HG03280 (cell line): ENCODE data around the gene KRTAP10-5.
"Not testable (repeated sequence)": the region's sequence is repeated elsewhere in the genome, so short reads cannot be mapped to it uniquely, and the experiment has no call there.

Experiments
- ATAC-seq: cut with Tn5 transposase; IDR thresholded peaks from one replicate; pipeline ENCODE4 v1.9.1; 2021; ENCODE audit warnings: mild to moderate bottlenecking, moderate library complexity; ENCODE audit not compliant: unreplicated experiment

KRTAP10-5 gene

DNA sequence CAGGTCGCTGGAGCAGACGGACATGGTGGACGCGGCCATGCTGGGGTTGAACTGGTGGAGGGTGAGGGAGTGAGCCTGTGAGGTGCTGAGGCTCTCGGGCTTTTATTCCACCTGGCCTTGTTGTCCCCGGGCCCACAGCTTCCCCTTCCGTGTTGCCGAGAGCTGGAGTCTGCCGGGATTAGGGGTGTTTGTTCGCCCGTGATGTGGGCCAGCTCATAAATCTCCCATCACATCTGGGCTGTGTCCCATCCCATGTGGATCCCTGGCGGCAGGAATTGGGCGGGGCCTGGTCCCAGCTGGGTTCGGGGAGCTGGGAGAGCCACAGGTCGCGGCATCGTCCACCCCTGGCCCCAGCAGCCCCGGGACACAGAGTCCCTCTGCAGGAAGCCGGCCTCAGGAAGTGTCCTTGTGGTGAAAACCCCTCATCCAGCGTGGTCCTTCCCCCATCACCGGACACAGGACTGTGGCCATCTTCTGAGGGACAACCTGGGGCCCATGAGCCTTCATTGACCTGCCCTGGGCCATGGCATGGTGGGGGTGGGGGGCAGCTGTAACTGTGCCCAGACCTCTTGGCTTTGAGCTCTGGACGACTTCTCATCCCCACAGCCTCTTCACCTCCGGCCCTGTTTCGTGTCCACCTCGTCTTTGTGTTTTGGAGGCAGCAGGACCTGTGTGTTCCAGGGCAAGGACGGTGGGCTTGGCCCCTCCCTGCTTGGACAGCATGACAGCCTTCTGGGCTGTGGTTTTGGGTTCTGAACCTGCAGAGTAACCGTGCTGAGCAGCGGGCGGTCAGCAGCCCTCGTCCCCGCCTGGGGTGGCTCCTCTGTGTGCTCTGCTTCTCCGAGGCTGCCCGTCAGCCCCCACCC lies 12.3 kb upstream of the KRTAP10-5 start, which contains the start of gene KRTAP10-6:
Gene KRTAP10-6, minus strand, starts transcription at position 60 of the 866 bp plus-strand sequence. Its CDS starts 21 bp downstream, at position 39.
- ATAC-seq = no peak

DNA sequence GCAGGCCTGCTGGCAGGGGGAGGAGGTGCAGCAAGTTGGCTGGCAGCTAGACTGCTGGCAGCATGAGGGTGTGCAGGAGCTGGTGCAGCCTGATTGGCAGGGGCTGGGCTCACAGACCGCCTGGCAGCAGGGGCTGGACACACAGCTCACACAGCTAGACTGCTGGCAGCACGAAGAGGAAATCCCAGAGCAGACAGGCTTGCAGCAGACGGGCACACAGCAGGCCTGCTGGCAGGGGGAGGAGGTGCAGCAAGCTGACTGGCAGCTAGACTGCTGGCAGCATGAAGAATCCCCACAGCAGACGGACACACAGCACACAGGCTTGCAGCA lies 11.4 kb upstream of the KRTAP10-5 start:
- ATAC-seq = not testable (repeated sequence)

GRCh38 chr21:44590897-44591800 lies 10.7 kb upstream of the KRTAP10-5 start:
- ATAC-seq = not testable (repeated sequence)

DNA sequence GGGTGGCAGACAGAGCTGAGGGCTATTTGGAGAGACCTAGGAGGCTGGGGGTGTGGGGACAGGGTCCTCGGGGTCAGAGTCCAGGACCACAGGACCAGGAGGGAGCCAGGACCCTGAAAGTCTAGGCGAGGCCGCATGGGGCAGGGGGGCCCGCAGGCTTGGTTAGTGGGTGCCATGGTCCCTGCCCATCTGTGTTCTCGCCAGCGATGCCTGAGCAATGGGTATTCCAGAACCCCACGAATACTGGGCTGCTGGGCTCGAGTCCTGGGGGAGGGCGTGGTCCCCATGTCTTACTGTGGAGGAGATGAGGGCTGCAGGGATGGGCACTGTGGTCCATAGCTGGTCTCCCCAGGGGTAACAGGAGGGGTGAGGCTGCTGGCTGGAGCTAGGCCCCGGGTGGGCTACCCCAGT lies 9.9 kb upstream of the KRTAP10-5 start:
- no peak for ATAC-seq

DNA sequence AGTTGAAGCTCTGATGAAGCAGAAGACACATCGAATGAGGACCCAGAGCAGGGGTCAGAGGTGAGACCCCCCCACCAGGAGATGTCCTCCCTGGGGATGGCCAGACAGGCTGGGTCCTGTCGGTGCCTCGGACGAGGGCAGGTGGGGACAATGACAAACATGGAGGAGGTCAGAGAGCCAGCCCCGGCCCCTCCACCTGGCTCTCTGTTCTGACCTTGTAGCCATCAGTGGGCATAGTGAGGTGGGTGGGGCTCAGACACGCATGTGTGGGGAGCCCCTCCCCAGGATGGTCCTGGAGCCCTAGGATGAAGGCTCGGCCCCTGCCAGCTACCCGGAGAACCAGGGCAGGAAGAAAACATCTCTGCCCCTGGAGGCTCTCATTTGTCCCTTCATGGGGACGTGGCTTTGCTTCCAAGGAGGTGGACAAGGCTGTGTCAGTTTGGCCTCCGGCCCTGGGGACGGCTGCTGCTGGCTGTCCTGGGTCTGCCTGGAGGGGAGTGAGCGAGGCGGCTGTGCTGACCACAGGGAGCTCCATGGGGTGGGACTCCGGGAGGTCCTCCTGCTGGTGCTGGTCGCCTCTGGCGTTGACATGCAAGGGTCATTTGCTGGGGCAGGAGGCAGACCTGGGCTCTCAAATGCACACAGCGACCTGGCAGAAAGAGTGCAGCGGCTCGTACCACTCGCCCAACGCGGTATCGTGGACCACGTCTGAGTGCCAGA lies 9.3 kb upstream of the KRTAP10-5 start:
- no peak for ATAC-seq

GRCh38 chr21:44589094-44589493 lies 8.7 kb upstream of the KRTAP10-5 start:
- no peak for ATAC-seq

DNA sequence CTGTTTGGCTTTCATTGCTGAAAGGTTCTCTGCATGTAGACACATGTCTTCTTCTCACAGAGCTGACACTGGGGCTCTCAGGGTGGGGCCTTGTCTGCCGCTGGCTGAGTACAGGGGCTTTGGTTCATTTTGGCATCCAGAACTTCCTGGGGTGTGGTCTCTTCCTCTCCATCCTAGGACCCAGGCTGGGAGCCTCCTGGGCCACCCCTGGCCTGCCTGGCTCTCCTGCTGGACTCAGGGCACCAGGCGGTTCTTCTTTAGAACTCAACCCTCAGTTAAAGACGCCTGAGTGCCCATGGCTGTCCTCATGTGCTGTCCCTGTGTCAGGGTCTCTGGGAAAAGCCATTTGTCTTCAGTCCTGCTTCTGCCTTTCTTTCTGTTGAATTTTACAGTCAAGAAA lies 5.5 kb upstream of the KRTAP10-5 start:
- no peak for ATAC-seq

DNA sequence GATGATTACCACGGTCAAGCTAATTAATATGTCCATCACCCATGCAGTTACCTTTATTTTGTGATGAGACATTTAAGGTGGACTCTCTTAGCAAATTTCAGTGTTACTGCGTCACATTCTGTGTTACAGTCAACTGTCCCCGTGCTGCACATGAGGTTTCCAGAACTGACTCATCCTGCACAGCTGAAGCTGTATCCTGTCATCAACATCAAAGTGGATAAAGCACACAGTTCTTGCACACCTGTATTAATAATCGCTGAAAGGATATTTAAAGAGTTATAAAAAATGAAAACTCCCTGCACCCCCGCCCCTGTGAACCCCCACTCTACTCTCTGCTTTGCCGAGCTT lies 3.4 kb upstream of the KRTAP10-5 start:
- no peak for ATAC-seq

GRCh38 chr21:44583089-44583799 lies 2.8 kb upstream of the KRTAP10-5 start:
- no peak for ATAC-seq

DNA sequence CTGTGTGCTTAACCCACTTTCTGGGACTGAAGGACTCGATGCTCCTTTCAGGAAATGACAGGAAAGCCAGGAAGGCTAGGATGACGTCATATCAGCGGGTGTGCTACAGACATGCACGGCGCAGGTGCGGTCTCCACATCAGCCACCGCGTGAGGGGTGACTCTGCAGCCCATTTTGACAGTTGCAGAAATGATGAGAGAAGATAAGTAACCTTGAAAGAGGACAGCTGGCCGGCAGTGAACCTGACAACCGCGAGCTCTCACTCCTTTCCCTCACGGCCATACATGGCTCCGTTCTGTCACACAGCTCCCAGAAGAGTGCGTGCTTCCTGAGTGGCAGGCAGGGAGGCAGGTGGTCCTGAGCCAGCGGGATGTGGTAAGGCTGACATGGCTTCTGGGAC lies 1.7 kb upstream of the KRTAP10-5 start:
- ATAC-seq = no peak

GRCh38 chr21:44581158-44581557 lies 754 bp upstream of the KRTAP10-5 start:
- ATAC-seq = no peak

DNA sequence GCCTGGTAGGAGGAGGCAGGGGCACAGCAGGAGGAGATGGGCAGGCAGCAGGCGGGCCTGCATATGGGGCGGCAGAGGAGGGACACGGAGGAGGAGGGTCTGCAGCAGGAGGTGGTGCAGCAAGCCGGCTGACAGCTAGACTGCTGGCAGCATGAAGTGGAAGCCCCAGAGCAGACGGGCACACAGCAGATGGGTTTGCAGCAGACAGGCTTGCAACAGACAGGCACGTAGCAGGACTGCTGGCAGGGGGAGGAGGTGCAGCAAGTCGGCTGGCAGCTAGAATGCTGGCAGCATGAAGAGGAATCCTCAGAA lies 615 bp downstream of the KRTAP10-5 start:
- no peak for ATAC-seq

- ATAC-seq = no peak
Observed at GRCh38 chr21:44579056-44579832, 1.2 kb downstream of the KRTAP10-5 start.

GRCh38 chr21:44578371-44579055 lies 1.9 kb downstream of the KRTAP10-5 start:
- ATAC-seq = no peak

GRCh38 chr21:44576025-44576420 lies 4.4 kb downstream of the KRTAP10-5 start:
- ATAC-seq = no peak

GRCh38 chr21:44575307-44576024 lies 4.9 kb downstream of the KRTAP10-5 start:
- ATAC-seq = no peak

GRCh38 chr21:44574457-44575306 lies 5.7 kb downstream of the KRTAP10-5 start:
- no peak for ATAC-seq
